ENCODE data around the gene USP1. TPM values are rescaled to one million over a fixed set of nuclear protein-coding genes. Genes with fewer than 3 reads are reported as not detected.

USP1 gene
- total RNA-seq, 1 experiment from 2014 or later = 64.6 TPM

DNA sequence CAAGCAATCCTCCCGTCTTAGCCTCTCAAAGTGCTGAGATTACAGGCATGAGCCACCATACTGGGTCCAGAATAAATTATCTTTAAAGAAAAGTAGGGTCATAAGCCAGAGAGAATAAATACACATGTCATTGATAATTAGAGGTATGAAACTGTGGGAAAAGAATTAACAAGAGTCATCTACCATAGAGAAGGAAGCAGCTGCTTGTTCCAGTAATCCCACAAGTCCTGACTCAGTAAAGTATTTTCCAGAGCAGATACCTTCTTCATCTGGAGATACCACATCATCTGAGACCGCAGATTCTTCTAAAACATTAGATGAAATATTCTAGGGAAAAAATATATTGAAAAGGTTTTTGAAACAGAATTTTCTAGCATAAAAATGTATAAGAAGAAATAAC, 55.7 kb downstream of the USP1 start:
- no peak overlapping the region for H4K5ac ChIP-seq (ENCODE audit: insufficient read length, low read depth, low read length)
- H3K14ac ChIP-seq (ENCODE audit: insufficient read depth, low read length) = no peak overlapping the region
- no peak overlapping the region for H2BK15ac ChIP-seq (ENCODE audit: low read depth, low read length)
- no peaks in the 10 kb centered on the region for H3K9me3 ChIP-seq (ENCODE audit: control insufficient read depth, low read depth, low read length)
- no peak for TF ChIP-seq CTCF (conservative IDR thresholded peaks at IDR 0.05)
- no peak overlapping the region for H3K23ac ChIP-seq (ENCODE audit: insufficient read length, low read depth, low read length)
- H3K23me2 ChIP-seq (ENCODE audit: insufficient read length, low read depth, low read length, poor library complexity, severe bottlenecking) = no peaks in the 10 kb centered on the region
- H4K20me1 ChIP-seq (ENCODE audit: control insufficient read depth, insufficient read depth, insufficient read length) = no peaks in the 10 kb centered on the region
- no peak overlapping the region for H2AFZ ChIP-seq (ENCODE audit: low read length)
- no peak for DNase-seq
- H3K56ac ChIP-seq (ENCODE audit: insufficient read length, low read depth, low read length) = no peak overlapping the region
- H3K18ac ChIP-seq (ENCODE audit: insufficient read length, low read depth, low read length) = no peak overlapping the region
- no peak overlapping the region for H3K4me2 ChIP-seq (ENCODE audit: insufficient read depth, insufficient read length, low read length)
- H3K27ac ChIP-seq (ENCODE audit: insufficient read length, low read depth, low read length) = no peak overlapping the region
- no peaks in the 10 kb centered on the region for H3K79me1 ChIP-seq (ENCODE audit: insufficient read depth, low read depth, low read length, poor library complexity, severe bottlenecking)
- H3K27me3 Mint-ChIP-seq (ENCODE audit: low read depth) = no peaks in the 10 kb centered on the region
- H4K8ac ChIP-seq (replicated peaks; ENCODE audit: insufficient read length, low read depth, low read length) = no peak overlapping the region
- no peak overlapping the region for H3K4me3 Mint-ChIP-seq
- no peak overlapping the region for H3K9ac ChIP-seq (ENCODE audit: extremely low read depth, insufficient read length, low read length)
- no peak overlapping the region for H2AK5ac ChIP-seq (ENCODE audit: insufficient read length, low read length)
- H2BK120ac ChIP-seq (ENCODE audit: low read depth, low read length, poor library complexity, severe bottlenecking) = no peak overlapping the region
- no peak overlapping the region for H3K4ac ChIP-seq (ENCODE audit: low read depth, low read length)
- peaks cover 5 to 12% of the 10 kb centered on the region in 2 experiments; a peak in 3 of 4 replicates for H3K4me1 Mint-ChIP-seq
- peak overlapping the region in 1 of 3 experiments; percentile 13; a peak in 1 of 7 replicates for H3K27ac Mint-ChIP-seq
- no peaks in the 10 kb centered on the region for H3K4me1 ChIP-seq (ENCODE audit: insufficient read depth, low read length)
- no peak overlapping the region for H4K91ac ChIP-seq (ENCODE audit: insufficient read length, low read depth, low read length)
- no peak overlapping the region for H2BK20ac ChIP-seq (ENCODE audit: low read depth, low read length, poor library complexity, severe bottlenecking)
- H3K27me3 ChIP-seq (ENCODE audit: insufficient read depth, low read length) = no peaks in the 10 kb centered on the region
- no CpG with 5 or more reads among the region's 2 CpGs for WGBS (ENCODE audit: extremely low coverage, insufficient read length, low lambda C conversion rate)
- no peak overlapping the region for H2BK5ac ChIP-seq (ENCODE audit: insufficient read length, low read length)
- H3K79me2 ChIP-seq (ENCODE audit: insufficient read depth, low read length) = no peaks in the 10 kb centered on the region
- no peak overlapping the region for H2BK12ac ChIP-seq (ENCODE audit: insufficient read length, low read depth, low read length)
- peaks cover 2 to 17% (median 13%) of the 10 kb centered on the region in 3 experiments; a peak in 5 of 7 replicates for H3K36me3 Mint-ChIP-seq (ENCODE audit: insufficient read depth in 1 of 3, low read depth in 3 of 3)
- H3K9me3 Mint-ChIP-seq = no peaks in the 10 kb centered on the region
- H3T11ph ChIP-seq (ENCODE audit: low read length) = no peak overlapping the region

Measured in H9 (cell line).